ENCODE measurements around the gene GAD2.

GAD2 gene

DNA sequence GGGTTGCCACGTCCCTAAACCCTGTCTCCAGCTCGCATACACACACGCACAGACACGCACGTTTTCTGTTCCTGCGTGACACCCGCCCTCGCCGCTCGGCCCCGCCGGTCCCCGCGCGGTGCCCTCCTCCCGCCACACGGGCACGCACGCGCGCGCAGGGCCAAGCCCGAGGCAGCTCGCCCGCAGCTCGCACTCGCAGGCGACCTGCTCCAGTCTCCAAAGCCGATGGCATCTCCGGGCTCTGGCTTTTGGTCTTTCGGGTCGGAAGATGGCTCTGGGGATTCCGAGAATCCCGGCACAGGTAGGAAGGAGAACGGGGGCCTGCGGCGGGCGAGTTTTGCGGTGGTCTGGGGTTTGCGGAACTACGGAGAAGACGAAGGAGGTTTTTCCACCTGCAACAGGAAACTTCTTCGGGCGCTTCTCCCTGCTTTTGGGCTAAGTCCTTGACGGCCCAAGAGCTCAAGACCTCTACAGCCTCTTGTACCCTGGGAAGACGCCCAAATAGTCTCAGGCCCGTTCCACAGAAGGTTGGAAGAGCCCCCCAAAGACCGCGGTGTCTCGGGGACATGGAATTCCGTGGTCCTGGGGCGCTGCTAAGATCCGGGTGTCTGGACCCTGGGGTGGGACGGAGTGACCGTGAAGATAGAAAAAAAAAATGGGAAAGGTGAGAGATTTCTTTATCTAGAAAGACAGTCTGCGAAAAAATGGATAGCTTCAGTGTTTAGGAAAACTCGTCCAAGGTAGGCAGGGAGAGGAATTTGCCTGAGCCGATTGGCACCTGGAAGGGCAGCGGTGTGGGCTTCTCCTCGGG lies at the start of gene GAD2:
Gene GAD2, plus strand, starts transcription at position 190 of the 811 bp plus-strand sequence. Its CDS starts 36 bp downstream, at position 226.
- ATAC-seq (ENCODE audit: insufficient read depth, low read depth), result no peak
- H3K9ac ChIP-seq (ENCODE audit: low read depth, low read length), result peak within 1 kb of the TSS; percentile 50

DNA sequence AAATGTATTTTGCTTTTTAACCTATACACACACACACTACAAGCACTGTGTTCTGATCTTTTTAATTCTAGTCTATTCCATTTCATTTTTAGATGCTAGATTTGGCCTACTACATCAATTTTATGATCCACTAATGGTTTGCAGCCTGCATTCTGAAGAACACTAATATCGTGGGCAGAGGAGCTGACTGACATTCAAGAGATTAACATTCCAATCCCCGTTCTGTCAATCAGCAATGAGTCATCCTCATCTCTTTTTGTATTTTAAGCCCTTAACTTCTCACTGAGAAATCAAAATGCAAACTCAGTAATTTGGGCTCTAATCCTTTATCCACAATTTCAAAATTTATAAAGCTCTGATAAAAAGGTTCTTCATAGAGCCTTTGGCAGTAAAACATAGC lies 47.1 kb upstream of the GAD2 start:
- ATAC-seq (ENCODE audit: insufficient read depth, low read depth) (no peak), DNase-seq (no peak)
- no peak overlapping the region for H3K27ac ChIP-seq (ENCODE audit: low read length)
- no peak overlapping the region for H3K4me3 ChIP-seq (ENCODE audit: low read depth in 1 of 2, low read length in 2 of 2)
- H3K79me2 ChIP-seq (ENCODE audit: insufficient read depth, low read length), result no peaks in the 10 kb centered on the region
- TF ChIP-seq, protein P1, sequence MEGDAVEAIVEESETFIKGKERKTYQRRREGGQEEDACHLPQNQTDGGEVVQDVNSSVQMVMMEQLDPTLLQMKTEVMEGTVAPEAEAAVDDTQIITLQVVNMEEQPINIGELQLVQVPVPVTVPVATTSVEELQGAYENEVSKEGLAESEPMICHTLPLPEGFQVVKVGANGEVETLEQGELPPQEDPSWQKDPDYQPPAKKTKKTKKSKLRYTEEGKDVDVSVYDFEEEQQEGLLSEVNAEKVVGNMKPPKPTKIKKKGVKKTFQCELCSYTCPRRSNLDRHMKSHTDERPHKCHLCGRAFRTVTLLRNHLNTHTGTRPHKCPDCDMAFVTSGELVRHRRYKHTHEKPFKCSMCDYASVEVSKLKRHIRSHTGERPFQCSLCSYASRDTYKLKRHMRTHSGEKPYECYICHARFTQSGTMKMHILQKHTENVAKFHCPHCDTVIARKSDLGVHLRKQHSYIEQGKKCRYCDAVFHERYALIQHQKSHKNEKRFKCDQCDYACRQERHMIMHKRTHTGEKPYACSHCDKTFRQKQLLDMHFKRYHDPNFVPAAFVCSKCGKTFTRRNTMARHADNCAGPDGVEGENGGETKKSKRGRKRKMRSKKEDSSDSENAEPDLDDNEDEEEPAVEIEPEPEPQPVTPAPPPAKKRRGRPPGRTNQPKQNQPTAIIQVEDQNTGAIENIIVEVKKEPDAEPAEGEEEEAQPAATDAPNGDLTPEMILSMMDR (IDR thresholded peaks at IDR 0.05; ENCODE audit: borderline replicate concordance, extremely low read depth, low read length, poor library complexity, severe bottlenecking), result no peak
- TF ChIP-seq EZH2 (IDR thresholded peaks at IDR 0.05; ENCODE audit: borderline replicate concordance, low read depth, low read length, severe bottlenecking), result no peak
- H2AFZ ChIP-seq (ENCODE audit: low read depth, low read length), result no peak overlapping the region
- H3K4me1 ChIP-seq (ENCODE audit: insufficient read depth, low read length), result no peaks in the 10 kb centered on the region
- H4K20me1 ChIP-seq (ENCODE audit: insufficient read depth, low read length), result no peaks in the 10 kb centered on the region
- H3K4me2 ChIP-seq (ENCODE audit: insufficient read depth, low read length), result no peak overlapping the region
- H3K9ac ChIP-seq (ENCODE audit: low read depth, low read length), result no peak overlapping the region
- peaks cover 13% of the 10 kb centered on the region for H3K27me3 ChIP-seq (ENCODE audit: insufficient read depth, low read length, poor library complexity)
- H3K9me3 ChIP-seq (ENCODE audit: insufficient read depth, low read length, severe bottlenecking), result no peaks in the 10 kb centered on the region
- no peaks in the 10 kb centered on the region for H3K36me3 ChIP-seq (ENCODE audit: insufficient read depth, low read length)

More for the DNA sequence above, at the start of gene GAD2:
- Histone ChIP-seq H3K79me2 (ENCODE audit: insufficient read depth, low read length) (no peaks in the 10 kb centered on the region), H3K4me2 (ENCODE audit: insufficient read depth, low read length) (peak within 1 kb of the TSS; percentile 91), H3K4me3 (ENCODE audit: low read depth in 1 of 2, low read length in 2 of 2) (peak within 1 kb of the TSS; percentile 12 to 58; a peak in 3 of 4 replicates), H2AFZ (ENCODE audit: low read depth, low read length) (peak within 1 kb of the TSS; percentile 71), H3K4me1 (ENCODE audit: insufficient read depth, low read length) (peaks cover 32% of the 10 kb centered on the region), H3K27ac (ENCODE audit: low read length) (peak within 1 kb of the TSS; percentile 34; the same call in 1 of the 2 replicates), H3K36me3 (ENCODE audit: insufficient read depth, low read length) (no peaks in the 10 kb centered on the region), H4K20me1 (ENCODE audit: insufficient read depth, low read length) (peaks cover 14% of the 10 kb centered on the region; the same call in 1 of the 2 replicates), H3K27me3 (ENCODE audit: insufficient read depth, low read length, poor library complexity) (peaks cover 42% of the 10 kb centered on the region), H3K9me3 (ENCODE audit: insufficient read depth, low read length, severe bottlenecking) (no peaks in the 10 kb centered on the region)
- TF ChIP-seq EZH2 (IDR thresholded peaks at IDR 0.05; ENCODE audit: borderline replicate concordance, low read depth, low read length, severe bottlenecking), result no peak
- TF ChIP-seq, protein P1 (IDR thresholded peaks at IDR 0.05; ENCODE audit: borderline replicate concordance, extremely low read depth, low read length, poor library complexity, severe bottlenecking), result no peak
- DNase-seq, result no peak

DNA sequence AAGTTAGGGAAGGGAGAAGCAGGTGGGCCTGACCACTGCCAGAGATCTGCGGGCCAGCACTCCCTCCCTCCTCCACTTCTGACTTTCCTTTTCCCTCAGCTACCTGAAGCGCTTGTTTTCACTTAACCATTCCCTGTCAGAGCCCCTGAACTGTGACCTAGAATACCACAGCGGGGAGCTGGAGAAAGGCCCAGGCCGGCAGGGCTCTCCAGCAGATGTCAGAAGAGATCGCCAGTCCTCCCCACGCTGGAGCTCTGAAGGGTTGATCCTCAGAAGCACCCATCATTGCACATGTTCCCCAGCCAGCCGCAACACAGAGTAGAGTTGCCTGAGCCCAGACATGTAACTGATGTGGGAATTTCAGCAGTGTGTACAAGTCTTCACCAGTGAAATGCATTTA lies 44.4 kb upstream of the GAD2 start:
- no peak overlapping the region for H3K9ac ChIP-seq (ENCODE audit: low read depth, low read length)
- H3K9me3 ChIP-seq (ENCODE audit: insufficient read depth, low read length, severe bottlenecking), result no peaks in the 10 kb centered on the region
- H4K20me1 ChIP-seq (ENCODE audit: insufficient read depth, low read length), result no peaks in the 10 kb centered on the region
- H3K36me3 ChIP-seq (ENCODE audit: insufficient read depth, low read length), result no peaks in the 10 kb centered on the region
- ATAC-seq (ENCODE audit: insufficient read depth, low read depth) (no peak), DNase-seq (no peak)
- H3K4me1 ChIP-seq (ENCODE audit: insufficient read depth, low read length), result no peaks in the 10 kb centered on the region
- no peaks in the 10 kb centered on the region for H3K79me2 ChIP-seq (ENCODE audit: insufficient read depth, low read length)
- H3K27me3 ChIP-seq (ENCODE audit: insufficient read depth, low read length, poor library complexity), result peaks cover 16% of the 10 kb centered on the region
- no peak overlapping the region for H3K27ac ChIP-seq (ENCODE audit: low read length)
- no peak overlapping the region for H3K4me2 ChIP-seq (ENCODE audit: insufficient read depth, low read length)
- TF ChIP-seq, protein P1 (IDR thresholded peaks at IDR 0.05; ENCODE audit: borderline replicate concordance, extremely low read depth, low read length, poor library complexity, severe bottlenecking), result no peak
- TF ChIP-seq EZH2 (IDR thresholded peaks at IDR 0.05; ENCODE audit: borderline replicate concordance, low read depth, low read length, severe bottlenecking), result no peak
- no peak overlapping the region for H2AFZ ChIP-seq (ENCODE audit: low read depth, low read length)
- no peak overlapping the region for H3K4me3 ChIP-seq (ENCODE audit: low read depth in 1 of 2, low read length in 2 of 2)

All from DND-41 (cell line).